ENCODE data around the gene ADAT1. TPM values are rescaled to one million over a fixed set of nuclear protein-coding genes. Genes with fewer than 3 reads are reported as not detected.

The ADAT1 gene
- total and polyA plus RNA-seq, 2 of the 13 experiments (the other 11 are each of a cell fraction or from before 2014, with no cell fraction given) = 18.4 to 40.8 TPM

DNA sequence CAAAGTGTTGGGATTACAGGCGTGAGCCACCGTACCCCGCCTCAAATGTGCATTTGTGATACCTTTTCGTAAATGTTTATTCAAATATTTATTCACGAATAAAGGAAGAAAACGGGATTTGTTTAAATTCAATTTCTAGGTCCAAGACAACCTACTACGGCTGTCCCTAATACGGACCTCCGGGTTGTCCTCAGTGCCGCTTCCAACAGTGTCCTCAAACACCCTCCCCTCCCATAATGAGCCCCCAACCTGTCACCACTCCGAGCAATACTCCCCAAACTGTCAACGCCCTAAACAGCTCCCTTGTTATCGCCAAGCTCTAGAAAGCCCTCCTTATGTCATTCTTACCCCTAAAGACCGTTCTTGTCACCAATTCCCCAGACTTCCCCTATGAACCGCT, 57.4 kb downstream of the ADAT1 start (continued):
- TF ChIP-seq ZBTB40 (IDR thresholded peaks at IDR 0.05) (no peak), ZBTB40 (CRISPR knock-in tag; IDR thresholded peaks at IDR 0.05) (no peak), CENPBD1 (CRISPR knock-in tag; IDR thresholded peaks at IDR 0.05; ENCODE audit: borderline replicate concordance, low read depth) (no peak), MED13 (CRISPR knock-in tag; IDR thresholded peaks at IDR 0.05) (no peak)
